Hepatocyte (in vitro differentiated cells): ENCODE measurements around the gene SF3B3. TPM values are rescaled to one million over a fixed set of nuclear protein-coding genes. Genes with fewer than 3 reads are reported as not detected.

Experiments used
- DNase-seq: peaks from one replicate; pipeline ENCODE4 v3.0.0-alpha.2; 2016; ENCODE audit warnings: low spot score
- H2AFZ ChIP-seq: fragments of 200-600 bp; sonication (generic); 2 replicates; pipeline ENCODE4 v1.6.0; 2016; ENCODE audit warnings: antibody characterized with exemption, mild to moderate bottlenecking
- H3K27ac ChIP-seq: fragments of 200-600 bp; sonication (generic); 2 replicates; pipeline ENCODE4 v1.5.1; 2016; ENCODE audit warnings: mild to moderate bottlenecking
- H3K27me3 ChIP-seq: fragments of 200-600 bp; sonication (generic); 2 replicates; pipeline ENCODE4 v1.6.1; 2016
- H3K36me3 ChIP-seq: fragments of 200-600 bp; sonication (generic); replicated peaks from 2 replicates; pipeline ENCODE4 v1.5.1; 2016; ENCODE audit warnings: low read depth; ENCODE audit not compliant: insufficient read depth
- H3K4me1 ChIP-seq: fragments of 200-600 bp; sonication (generic); 2 replicates; pipeline ENCODE4 v1.5.1; 2016; ENCODE audit warnings: mild to moderate bottlenecking, moderate library complexity; ENCODE audit not compliant: insufficient read depth
- H3K4me2 ChIP-seq: fragments of 200-600 bp; sonication (generic); 2 replicates; pipeline ENCODE4 v1.6.0; 2016
- H3K4me3 ChIP-seq: fragments of 200-600 bp; sonication (generic); 2 replicates; pipeline ENCODE4 v1.5.1; 2016; ENCODE audit warnings: mild to moderate bottlenecking
- H3K79me2 ChIP-seq: fragments of 200-600 bp; sonication (generic); 2 replicates; pipeline ENCODE4 v1.6.0; 2017; ENCODE audit warnings: mild to moderate bottlenecking
- H3K9me2 ChIP-seq: fragments of 200-600 bp; sonication (generic); replicated peaks from 2 replicates; pipeline ENCODE4 v1.6.0; 2017; ENCODE audit warnings: mild to moderate bottlenecking; ENCODE audit not compliant: insufficient read depth
- H3K9me3 ChIP-seq: fragments of 200-600 bp; sonication (generic); 2 replicates; pipeline ENCODE4 v1.5.1; 2016; ENCODE audit warnings: low read depth, mild to moderate bottlenecking
- H4K20me1 ChIP-seq: fragments of 200-600 bp; sonication (generic); 2 replicates; pipeline ENCODE4 v1.6.0; 2016; ENCODE audit warnings: mild to moderate bottlenecking; ENCODE audit not compliant: insufficient read depth, poor library complexity, severe bottlenecking
- EZH2 ChIP-seq: fragments of 200-600 bp; sonication (generic); IDR thresholded peaks from 2 replicates; pipeline ENCODE4 v1.6.1; 2016; ENCODE audit warnings: antibody characterized with exemption, mild to moderate bottlenecking, borderline replicate concordance
- EZH2phosphoT487 ChIP-seq: fragments of 200-600 bp; sonication (generic); IDR thresholded peaks from one replicate; pipeline ENCODE4 v1.6.1; 2018; ENCODE audit warnings: antibody characterized with exemption, mild to moderate bottlenecking, low read depth, moderate library complexity; ENCODE audit not compliant: unreplicated experiment, severe bottlenecking
- WGBS: methylation state at CpG from one replicate; pipeline ENCODE4 v1.1.6; 2016; ENCODE audit warnings: low lambda C conversion rate; ENCODE audit errors: missing lambda C conversion rate; 5-methylcytosine and 5-hydroxymethylcytosine counted together
- polyA plus RNA-seq: library from polyadenylated mRNA; unstranded; fragments of >200 nt; fragmentation: Nextera tagmentation; extraction: Ambion mirVana; gene quantifications from 2 replicates; pipeline ENCODE4 v1.2.1, GENCODE V29; 2016
- total RNA-seq: library from RNA; depleted of rRNA; stranded (reverse); fragments of >200 nt; gene quantifications from 2 replicates; pipeline ENCODE4 v1.2.3, GENCODE V29; 2014
- TF ChIP-seq, protein P1 (sequence below): fragments of 200-600 bp; sonication (generic); IDR thresholded peaks from 2 replicates; pipeline ENCODE4 v1.5.1; 2016; ENCODE audit warnings: antibody characterized with exemption, mild to moderate bottlenecking; ENCODE audit not compliant: poor library complexity

Gene SF3B3
- total and polyA plus RNA-seq, 2 experiments from 2014 or later: 147 to 171 TPM

DNA sequence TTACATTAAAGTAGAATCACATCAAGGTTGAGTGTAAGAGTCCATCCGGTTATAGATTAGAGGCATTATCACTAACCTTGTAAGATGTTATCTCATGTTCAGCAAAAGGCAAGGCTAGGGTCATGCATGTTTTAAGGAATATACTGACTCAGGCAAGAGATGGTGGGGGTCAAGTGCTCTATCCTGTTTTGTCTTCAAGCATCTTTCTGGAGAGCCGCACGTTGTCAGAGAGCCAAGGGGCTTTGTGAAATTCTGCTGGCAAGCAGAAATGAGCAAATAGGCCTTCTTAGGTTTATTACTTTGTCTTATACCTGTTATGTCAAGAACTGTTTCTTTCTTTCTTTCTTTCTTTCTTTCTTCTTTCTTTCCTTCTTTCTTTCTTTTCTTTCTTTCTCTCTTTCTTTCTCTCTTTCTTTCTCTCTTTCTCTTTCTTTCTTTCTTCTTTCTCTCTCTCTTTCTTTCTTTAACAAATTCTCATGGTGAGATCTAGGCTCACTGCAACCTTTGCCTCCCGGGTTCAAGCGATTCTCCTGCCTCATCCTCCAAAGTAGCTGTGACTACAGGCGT lies 75.4 kb downstream of the SF3B3 start:
- Histone ChIP-seq H3K9me2 (no peaks in the 10 kb centered on the region), H3K9me3 (no peaks in the 10 kb centered on the region), H3K79me2 (no peaks in the 10 kb centered on the region), H4K20me1 (no peaks in the 10 kb centered on the region), H3K4me1 (no peaks in the 10 kb centered on the region), H3K4me3 (no peak overlapping the region), H3K4me2 (no peak overlapping the region), H3K27me3 (no peaks in the 10 kb centered on the region), H2AFZ (no peak overlapping the region), H3K36me3 (no peaks in the 10 kb centered on the region), H3K27ac (no peak overlapping the region)
- no peak for DNase-seq
- TF ChIP-seq EZH2: no peak
- TF ChIP-seq, protein P1, sequence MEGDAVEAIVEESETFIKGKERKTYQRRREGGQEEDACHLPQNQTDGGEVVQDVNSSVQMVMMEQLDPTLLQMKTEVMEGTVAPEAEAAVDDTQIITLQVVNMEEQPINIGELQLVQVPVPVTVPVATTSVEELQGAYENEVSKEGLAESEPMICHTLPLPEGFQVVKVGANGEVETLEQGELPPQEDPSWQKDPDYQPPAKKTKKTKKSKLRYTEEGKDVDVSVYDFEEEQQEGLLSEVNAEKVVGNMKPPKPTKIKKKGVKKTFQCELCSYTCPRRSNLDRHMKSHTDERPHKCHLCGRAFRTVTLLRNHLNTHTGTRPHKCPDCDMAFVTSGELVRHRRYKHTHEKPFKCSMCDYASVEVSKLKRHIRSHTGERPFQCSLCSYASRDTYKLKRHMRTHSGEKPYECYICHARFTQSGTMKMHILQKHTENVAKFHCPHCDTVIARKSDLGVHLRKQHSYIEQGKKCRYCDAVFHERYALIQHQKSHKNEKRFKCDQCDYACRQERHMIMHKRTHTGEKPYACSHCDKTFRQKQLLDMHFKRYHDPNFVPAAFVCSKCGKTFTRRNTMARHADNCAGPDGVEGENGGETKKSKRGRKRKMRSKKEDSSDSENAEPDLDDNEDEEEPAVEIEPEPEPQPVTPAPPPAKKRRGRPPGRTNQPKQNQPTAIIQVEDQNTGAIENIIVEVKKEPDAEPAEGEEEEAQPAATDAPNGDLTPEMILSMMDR: no peak
- no peak for TF ChIP-seq EZH2phosphoT487
- WGBS: 75% methylated on average over 6 of the region's 6 CpGs

DNA sequence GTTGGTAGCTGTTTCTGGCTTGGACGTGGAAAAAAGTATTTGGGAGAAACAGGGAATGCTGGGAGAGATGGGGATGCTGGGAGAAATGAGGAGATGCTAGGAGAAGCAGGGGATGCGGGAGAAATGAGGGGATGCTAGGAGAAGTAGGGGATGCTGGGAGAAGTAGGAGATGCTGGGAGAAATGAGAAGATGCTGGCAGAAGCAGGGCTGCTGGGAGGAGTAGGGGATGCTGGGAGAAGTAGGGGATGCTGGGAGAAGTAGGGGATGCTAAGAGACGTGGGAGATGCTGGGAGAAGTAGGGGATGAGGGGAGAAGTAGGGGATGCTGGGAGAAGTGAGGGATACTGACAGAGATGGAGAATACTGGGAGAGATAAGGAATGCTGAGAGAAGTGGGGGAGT lies 77.1 kb downstream of the SF3B3 start:
- Histone ChIP-seq H3K27me3 (no peaks in the 10 kb centered on the region), H3K4me1 (no peaks in the 10 kb centered on the region), H3K36me3 (no peaks in the 10 kb centered on the region), H3K4me2 (no peak overlapping the region), H3K9me3 (no peaks in the 10 kb centered on the region), H2AFZ (no peak overlapping the region), H4K20me1 (no peaks in the 10 kb centered on the region), H3K79me2 (no peaks in the 10 kb centered on the region), H3K9me2 (no peaks in the 10 kb centered on the region), H3K27ac (no peak overlapping the region), H3K4me3 (no peak overlapping the region)
- no peak for TF ChIP-seq EZH2phosphoT487
- no peak for TF ChIP-seq EZH2
- TF ChIP-seq, protein P1: no peak
- no peak for DNase-seq
- WGBS: 74% methylated on average over 3 of the region's 3 CpGs

DNA sequence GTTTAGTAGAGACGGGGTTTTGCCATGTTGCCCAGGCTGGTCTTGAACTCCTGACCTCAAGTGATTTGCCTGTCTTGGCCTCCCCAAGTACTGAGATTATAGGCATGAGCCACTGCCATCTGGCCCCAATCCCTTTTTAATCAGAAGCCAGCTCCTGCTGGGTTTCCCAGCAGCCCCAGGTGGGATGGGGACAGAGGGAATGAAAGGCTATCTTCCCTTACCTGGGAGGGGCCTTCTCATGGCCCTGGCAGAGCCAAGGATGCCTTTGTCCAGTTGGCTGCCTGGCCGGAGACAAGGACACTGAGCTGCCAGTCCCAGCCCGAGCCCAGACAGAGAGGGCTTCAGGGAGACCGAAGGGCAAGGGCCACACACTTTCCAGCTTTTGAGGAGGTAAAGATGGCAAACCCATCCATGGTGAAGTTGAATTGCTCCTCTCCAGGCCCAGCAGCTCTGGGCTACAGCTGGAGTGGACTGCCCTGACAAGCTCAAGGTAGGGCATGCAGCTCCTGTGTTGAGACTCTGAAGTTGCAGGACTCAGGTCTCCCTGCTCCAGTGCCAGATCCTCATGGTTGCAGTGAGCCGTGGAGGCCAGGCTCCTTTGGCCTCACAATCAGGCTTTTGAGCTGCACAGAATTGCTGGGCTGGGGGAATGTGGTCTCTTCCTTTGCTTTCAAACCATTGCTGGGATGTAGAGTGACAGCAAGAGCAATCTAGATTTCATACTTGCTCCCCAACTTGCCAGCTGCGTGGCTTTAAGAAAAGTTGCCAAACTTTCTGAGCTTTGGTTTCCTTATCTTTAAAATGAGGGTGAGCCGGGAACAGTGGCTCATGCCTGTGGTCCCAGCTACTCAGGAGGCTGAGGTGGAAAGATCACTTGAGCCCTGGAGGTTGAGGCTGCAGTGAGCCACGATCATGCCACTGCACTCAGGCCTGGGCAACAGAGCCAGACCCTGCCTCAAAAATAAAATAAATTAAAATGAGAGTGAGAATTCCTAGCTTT lies 78.3 kb downstream of the SF3B3 start:
- 76% methylated on average over 8 of the region's 8 CpGs for WGBS
- Histone ChIP-seq H3K9me2 (no peaks in the 10 kb centered on the region), H3K9me3 (no peaks in the 10 kb centered on the region), H3K4me3 (no peak overlapping the region), H3K4me2 (no peak overlapping the region), H3K79me2 (no peaks in the 10 kb centered on the region), H3K4me1 (no peaks in the 10 kb centered on the region), H4K20me1 (no peaks in the 10 kb centered on the region), H3K36me3 (no peaks in the 10 kb centered on the region), H3K27ac (no peak overlapping the region), H2AFZ (no peak overlapping the region), H3K27me3 (no peaks in the 10 kb centered on the region)
- DNase-seq: no peak
- TF ChIP-seq EZH2 (no peak), EZH2phosphoT487 (no peak)
- TF ChIP-seq, protein P1: no peak
